Hematopoietic multipotent progenitor cell treated with erythropoietin and hydrocortisone succinate and interleukin-3 and kit ligand, for 4 days (in vitro differentiated cells): ENCODE data around the gene LNX2.
"Not testable (repeated sequence)": the region's sequence is repeated elsewhere in the genome, so short reads cannot be mapped to it uniquely, and the experiment has no call there.

Experiments used
- DNase-seq: peaks from one replicate; pipeline ENCODE4 v3.0.0-alpha.2; 2015

Gene LNX2

DNA sequence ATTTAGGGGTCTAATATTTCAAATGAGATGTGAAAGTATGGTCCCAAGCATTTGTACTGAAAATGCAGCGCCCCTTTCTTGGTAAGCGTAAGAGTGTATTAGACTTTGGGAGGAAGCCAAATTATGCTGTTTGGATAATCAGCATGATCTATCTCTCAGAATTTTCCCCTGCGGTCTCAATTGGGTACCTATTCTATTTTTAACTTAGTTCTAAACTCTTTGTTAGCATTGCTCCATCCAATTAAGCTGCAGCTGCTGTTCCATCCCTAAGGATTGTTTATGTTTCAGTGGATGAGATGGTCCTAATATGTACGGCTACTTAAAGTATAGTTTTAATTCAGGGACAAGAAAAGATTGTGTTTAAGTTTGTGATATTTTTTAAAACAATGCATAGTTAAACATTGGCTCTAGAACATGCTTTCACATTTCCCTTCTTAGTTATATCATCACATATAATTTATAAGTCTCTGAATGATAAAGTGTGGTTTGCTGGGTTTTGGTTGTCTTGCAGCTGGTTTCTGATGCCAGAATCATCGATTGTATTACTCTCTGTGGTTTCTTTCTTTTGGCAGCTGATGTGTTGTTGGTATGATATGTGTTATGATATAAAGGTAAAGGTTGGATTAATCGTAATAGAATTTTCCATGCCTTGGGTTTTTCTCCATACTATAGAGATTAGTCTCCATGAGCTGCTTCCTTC lies 16.4 kb upstream of the LNX2 start:
- peak; percentile 47 for DNase-seq

DNA sequence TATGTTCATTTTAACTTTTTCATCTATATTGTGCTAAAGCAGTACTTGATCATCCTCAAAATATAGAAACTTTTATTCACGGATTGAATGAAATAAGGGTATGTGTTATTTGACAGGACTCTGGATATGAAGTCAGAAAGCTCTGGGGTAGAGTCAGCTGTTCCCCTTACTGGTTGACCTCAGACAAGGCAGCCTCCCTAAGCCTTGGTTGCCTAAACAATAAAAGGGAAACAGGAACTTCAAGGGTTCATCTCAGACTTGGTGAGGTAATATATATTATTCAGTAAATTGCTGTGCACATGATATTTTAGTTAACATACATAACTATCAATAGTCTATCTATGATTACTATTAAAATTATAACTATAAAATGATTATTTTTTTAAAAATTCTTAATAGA lies 14.9 kb upstream of the LNX2 start:
- peak; percentile 72 for DNase-seq

DNA sequence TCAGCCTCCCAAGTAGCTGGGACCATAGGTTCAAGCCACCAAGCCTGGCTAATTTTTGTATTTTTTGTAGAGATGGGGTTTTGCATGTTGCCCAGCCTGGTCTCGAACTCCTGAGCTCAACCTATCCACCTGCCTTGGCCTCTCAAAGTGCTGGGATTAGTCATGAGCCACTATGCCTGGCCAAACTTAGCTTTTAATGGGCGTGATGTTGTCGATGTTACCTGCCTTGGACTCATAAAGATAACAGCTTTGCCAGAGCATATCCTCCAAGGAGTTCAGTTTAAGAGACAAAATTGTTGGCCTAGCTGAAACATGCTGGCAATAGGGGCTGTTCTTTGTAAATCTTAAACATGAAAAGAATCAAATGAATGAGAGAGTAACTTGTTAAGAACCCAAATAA lies 14.5 kb upstream of the LNX2 start:
- DNase-seq: no peak

- no peak for DNase-seq
Measured at GRCh38 chr13:27634231-27634630, 13.9 kb upstream of the LNX2 start.

GRCh38 chr13:27632648-27633047 lies 12.3 kb upstream of the LNX2 start:
- no peak for DNase-seq

- no peak for DNase-seq
Measured at GRCh38 chr13:27632214-27632613, 11.9 kb upstream of the LNX2 start.

- DNase-seq: peak; percentile 21
Measured at GRCh38 chr13:27631665-27632064, 11.3 kb upstream of the LNX2 start.

DNA sequence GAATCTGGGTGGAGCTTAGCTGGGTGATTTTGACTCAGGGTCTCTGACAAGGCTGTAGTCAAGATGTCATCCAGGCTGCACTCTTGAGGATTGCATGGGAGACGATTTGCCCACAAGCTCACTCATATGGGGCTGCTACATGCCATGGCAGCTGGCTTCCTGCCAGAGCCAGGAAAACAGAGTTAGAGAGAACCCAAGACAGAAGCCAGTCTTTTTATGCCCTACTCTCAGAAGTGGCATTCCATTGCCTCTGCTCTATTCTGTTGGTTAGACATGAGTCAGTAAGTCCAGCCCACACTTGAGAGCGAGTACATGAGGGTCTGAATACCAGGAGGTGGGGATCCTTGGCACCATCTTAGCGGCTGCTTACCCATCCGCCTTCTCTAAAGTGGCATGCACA lies 10.8 kb upstream of the LNX2 start:
- DNase-seq: peak; percentile 24

- DNase-seq: not testable (repeated sequence)
Measured at GRCh38 chr13:27628766-27629165, 8.4 kb upstream of the LNX2 start.

DNA sequence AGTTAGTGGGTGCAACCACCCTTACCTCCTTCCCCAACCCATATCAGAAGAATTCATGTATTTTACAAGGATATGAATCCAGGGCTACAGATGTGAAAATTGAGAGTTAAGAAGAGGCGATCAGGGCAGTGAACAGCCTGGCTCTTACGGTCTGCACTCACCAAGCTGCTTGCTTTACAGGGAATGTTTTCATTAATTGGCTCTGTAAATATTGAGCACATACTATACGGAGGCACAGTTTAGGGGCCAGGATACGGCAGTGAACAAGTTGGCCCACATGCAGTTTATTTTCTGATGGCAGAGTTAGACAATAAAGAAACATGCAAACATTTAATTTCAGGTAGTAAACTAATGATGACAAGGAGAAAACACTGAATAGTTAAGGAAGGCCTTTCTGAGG lies 7.8 kb upstream of the LNX2 start:
- no peak for DNase-seq

- no peak for DNase-seq
Measured at GRCh38 chr13:27627380-27627779, 7.1 kb upstream of the LNX2 start.

DNA sequence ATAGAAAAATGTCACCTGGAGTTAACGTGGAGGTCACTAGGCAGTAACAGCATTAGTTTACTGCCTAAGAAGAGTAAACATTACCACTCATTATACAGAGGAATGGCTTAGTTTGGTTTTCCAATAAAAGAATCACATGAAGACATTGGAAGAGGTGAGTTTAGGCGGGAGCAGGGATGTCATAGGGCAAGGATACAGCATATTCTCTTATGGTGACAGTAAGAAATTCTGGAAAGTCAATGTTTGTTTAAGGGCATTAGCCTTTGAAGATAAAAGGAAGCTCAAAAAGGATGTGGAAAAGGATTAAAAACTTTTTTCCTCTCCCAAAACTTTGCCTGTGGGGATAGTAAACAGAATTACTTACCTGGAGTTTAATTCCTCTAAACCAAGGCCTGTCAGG lies 5.5 kb upstream of the LNX2 start:
- no peak for DNase-seq

- no peak for DNase-seq
Measured at GRCh38 chr13:27624071-27624470, 3.7 kb upstream of the LNX2 start.

GRCh38 chr13:27622881-27623280 lies 2.6 kb upstream of the LNX2 start:
- no peak for DNase-seq

DNA sequence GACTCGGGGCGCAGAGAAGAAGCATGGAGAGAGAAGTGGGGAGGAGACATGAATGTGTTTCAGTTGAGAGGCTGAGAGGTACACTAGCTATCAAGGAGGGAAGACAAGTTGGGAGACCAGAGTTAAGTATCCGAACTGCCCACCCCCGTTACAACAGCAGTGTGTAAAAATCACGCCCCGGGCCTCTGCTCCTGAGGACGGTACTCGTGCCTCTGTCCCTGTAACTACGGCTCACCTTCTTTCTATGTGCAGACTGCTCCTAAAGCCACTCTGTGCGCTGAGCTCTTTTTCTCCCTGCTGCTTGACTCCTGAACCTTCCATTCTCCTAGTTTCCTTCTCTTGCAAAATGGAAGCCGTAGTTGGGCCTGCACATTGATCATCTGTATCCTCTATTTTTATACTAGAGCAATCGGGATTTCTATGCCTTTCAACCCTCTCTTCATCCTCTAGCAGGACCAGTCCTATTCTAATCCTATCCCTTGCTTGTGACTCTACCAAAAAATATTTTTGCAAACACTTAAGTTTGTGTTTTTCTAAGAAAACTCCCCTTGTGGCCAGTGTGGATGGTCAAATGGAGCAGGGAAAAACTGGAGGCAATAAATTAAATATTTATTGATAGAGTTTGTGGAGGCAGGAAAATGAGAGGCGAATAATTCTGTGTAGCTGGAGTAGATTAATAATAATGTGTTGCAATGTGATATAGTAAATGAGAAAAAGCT lies 1.9 kb upstream of the LNX2 start:
- no peak for DNase-seq

- DNase-seq: peak; percentile 93
Measured at GRCh38 chr13:27621366-27622101, 1.2 kb upstream of the LNX2 start, which contains the start of gene POLR1D. Gene POLR1D (plus strand): TSS chr13:27621892. CDS start chr13:27621984, 92 bp downstream.

DNA sequence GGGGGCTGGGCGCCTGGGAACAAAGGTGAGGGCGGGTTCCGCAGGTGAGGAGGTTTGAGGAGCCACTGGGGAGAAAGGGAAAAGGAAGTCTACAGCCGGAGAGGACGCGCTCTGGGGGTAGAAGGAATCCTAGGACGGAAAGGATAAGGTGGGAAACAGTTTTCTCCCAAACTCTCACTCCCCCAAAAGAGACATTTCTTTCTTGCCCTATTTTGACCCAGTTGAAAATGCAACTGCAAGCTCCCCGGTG lies 712 bp upstream of the LNX2 start:
- no peak for DNase-seq

DNA sequence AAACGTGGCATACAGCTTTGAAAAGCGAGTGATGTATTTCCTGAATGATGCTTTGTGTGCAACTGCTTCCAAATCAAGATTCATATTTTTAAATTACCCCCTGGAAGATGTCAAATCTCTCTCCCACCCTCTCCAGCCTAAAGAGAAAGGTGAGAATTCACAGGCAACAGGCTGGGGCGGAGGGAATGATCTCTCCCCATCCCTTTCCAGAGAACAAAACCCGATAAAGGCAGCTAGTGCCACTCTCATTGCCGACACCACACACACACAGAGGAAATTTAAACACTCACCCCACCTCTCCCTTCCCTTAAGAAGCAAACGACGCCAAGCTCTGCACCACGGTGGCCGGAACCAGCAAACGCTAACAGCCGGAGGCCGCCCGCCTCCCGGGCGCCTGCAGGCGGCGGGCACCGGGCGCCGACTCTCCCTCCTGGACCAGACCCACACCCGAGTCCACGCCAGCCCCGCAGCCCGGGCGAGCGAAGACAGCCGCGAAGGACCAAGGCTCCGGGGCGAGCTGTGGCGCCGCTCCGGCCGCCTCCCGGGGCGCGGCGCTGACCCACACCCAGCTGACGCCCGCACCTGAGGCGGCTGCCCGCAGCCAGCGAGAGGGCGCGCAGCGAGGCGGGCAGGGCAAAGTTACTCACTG lies 477 bp downstream of the LNX2 start:
- peak; percentile 77 for DNase-seq

DNA sequence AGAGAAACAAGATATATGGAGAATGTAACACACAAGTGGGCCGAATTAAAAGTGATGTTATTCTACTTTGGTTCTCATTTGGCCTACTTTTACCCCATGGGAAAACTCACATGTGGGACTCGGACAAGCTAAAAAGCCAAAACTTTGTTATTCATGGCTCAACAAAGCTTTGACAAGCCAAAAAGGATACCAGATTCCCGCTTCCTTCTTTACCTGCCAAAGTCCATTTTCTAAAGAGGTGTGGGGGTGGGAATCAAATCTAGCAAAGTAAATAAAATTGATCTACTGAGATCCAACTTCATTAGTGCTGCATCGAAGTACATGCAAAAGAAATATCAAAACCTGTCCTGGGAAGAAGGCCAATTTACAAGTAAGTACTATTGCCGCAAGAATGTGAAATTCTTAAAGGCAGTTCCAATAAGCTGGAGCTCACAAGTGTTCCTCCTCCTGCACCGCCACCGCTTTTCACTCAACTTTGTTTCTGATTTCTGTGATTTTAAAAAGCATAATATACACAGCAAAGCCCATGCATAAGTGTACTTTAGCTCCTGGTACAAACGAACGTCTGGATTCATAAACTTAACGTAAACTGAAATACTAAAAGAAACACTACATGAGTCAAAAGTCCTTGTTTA lies 1.1 kb downstream of the LNX2 start:
- DNase-seq: no peak

DNA sequence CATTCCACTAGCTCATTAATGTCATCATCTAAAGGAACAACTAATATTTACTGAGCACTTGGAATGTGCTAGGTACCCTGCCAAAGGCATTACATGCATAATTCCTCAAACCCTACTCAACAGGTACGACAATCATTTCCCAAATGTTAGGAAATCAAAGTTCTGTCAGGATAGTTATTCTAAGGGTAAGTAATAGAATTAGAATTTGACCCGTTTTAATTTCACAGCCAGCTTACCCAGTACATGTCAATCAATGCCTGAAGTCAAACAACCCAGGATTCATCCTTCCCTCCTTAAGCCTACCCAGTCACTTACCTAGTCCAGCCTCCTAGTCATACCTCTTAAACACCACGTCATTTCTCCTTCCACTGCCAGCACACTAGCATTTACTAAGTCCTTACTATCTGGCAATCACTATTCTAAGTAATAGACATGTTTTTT lies 2.4 kb downstream of the LNX2 start:
- DNase-seq: no peak

DNA sequence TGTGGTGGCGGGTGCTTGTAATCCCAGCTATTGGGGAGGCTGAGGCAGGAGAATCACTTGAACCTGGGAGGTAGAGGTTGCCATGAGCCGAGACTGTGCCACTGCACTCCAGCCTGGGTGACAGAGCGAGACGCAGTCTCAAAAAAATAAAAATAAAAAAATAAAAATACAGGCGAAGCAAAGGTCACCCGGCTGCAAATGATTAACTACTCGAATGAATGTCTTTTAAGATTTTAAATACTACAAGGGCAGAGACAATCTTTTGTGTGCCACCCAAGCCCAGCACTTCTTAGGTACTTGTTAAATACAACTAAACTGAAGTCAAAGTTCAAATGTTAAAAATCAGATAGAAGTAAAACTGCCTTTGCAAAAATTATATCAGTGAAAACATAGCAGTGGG lies 6.7 kb downstream of the LNX2 start:
- no peak for DNase-seq

DNA sequence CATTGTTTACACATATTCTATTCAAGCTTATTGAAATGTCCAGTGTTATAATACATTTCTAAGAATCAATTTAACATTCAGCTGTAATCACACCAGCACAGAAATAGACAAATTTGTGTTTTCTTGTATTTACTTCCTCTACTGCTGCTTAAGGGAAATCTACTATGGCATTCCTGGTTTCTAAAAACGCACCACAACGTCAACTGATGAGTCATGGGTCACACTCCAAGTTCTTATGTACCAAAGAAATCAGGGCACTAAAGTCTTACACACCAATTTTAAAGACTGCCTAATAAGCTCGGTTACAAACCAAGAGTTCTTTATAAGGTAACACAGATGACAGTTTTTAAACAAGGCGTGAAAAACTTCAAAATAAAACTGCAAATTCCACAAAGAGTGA lies 13.2 kb downstream of the LNX2 start:
- DNase-seq: no peak

- peak; percentile 71 for DNase-seq
Measured at GRCh38 chr13:27605610-27606200, 14.6 kb downstream of the LNX2 start.
